Activated CD4-positive, alpha-beta T cell treated with anti-CD3 and anti-CD28 coated beads, Interleukin-2, amount 10 ng/mL, durations not matched to agents 24 days and 14 days (primary cell): Measurements from ENCODE around the gene AOX1. TPM values are rescaled to one million over a fixed set of nuclear protein-coding genes. Genes with fewer than 3 reads are reported as not detected.

Experiments used
- total RNA-seq: library from RNA; stranded (reverse); gene quantifications from 2 replicates; pipeline ENCODE4 v1.2.3, GENCODE V29; 2022

AOX1 gene
- total RNA-seq, 1 donor from 2014 or later, result 0.26 TPM

Other genes with a start within 250 kb of the AOX1 start
- gene KCTD18, start 75.9 kb upstream of the AOX1 start, total RNA-seq, result 13.3 and 14.2 TPM in 2 replicates
- 25.7 and 27.2 TPM in 2 replicates for gene SGO2, start 59.8 kb upstream of the AOX1 start, total RNA-seq
- 489 and 490 TPM in 2 replicates for gene BZW1, start 225.9 kb downstream of the AOX1 start, total RNA-seq